ENCODE measurements around the gene SLC44A5.

DNA sequence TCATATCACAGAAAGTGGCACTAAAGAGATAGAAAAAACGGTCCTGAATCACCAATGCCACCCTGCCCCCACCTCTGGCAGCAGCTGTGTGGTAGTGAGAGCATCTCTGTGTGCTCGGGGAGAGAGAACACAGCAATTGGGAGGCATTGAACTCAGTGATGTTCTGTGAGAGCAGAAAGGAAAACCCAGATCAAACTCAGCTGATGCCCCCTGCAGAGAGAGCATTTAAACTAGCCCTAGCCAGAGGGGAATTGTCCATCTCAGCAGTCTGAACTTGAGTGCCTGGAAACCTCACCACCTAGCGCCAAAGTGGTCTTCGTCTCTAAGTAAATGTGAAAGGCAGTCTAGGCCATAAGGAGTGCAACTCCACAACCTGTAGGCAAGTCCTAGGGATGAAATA, 21.3 kb downstream of the SLC44A5 start:
- TF ChIP-seq, protein P1, sequence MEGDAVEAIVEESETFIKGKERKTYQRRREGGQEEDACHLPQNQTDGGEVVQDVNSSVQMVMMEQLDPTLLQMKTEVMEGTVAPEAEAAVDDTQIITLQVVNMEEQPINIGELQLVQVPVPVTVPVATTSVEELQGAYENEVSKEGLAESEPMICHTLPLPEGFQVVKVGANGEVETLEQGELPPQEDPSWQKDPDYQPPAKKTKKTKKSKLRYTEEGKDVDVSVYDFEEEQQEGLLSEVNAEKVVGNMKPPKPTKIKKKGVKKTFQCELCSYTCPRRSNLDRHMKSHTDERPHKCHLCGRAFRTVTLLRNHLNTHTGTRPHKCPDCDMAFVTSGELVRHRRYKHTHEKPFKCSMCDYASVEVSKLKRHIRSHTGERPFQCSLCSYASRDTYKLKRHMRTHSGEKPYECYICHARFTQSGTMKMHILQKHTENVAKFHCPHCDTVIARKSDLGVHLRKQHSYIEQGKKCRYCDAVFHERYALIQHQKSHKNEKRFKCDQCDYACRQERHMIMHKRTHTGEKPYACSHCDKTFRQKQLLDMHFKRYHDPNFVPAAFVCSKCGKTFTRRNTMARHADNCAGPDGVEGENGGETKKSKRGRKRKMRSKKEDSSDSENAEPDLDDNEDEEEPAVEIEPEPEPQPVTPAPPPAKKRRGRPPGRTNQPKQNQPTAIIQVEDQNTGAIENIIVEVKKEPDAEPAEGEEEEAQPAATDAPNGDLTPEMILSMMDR (IDR thresholded peaks at IDR 0.05; ENCODE audit: borderline replicate concordance, extremely low read depth, low read length, poor library complexity, severe bottlenecking), result no peak
- no peak for TF ChIP-seq EZH2 (IDR thresholded peaks at IDR 0.05; ENCODE audit: borderline replicate concordance, low read depth, low read length, severe bottlenecking)
